K562 (cell line): ENCODE measurements around the gene ETS1. TPM values are rescaled to one million over a fixed set of nuclear protein-coding genes. Genes with fewer than 3 reads are reported as not detected.

Source experiments
- ATAC-seq: fragments of 200-7000 bp; cut with Tn5 transposase; 3 replicates; pipeline ENCODE4 v1.9.1; 2020; ENCODE audit warnings: moderate library complexity
- BruUV-seq: library from RNA; stranded (reverse); fragments of 400-500 nt; replicated peaks from 2 replicates; lab custom pipeline; 2021; lab: Mats Ljungman, UMichigan
- CTCF ChIA-PET: fragments of 300-600 bp; formaldehyde crosslinking; extraction: SDS; loops from one replicate; lab custom pipeline; 2021; ENCODE audit warnings: low intra/inter-chr PET ratio; lab: Yijun Ruan, JAX
- POLR2A ChIA-PET: fragments of 300-600, 350-650 bp; sonication (Branson Sonifier 250); formaldehyde crosslinking; extraction: SDS; loops from one replicate; lab custom pipeline; 2021; ENCODE audit warnings: antibody characterized with exemption, inconsistent platforms; lab: Yijun Ruan, JAX
- DNase-seq, 4 experiments: peaks; one replicate each; pipeline versions ENCODE4 v3.0.0 to v3.0.0-alpha.2; 2011 to 2018; ENCODE audit warnings: low spot score in 3 of 4, mixed read lengths in 3 of 4; ENCODE audit errors: extremely low read depth in 1 of 4
- FAIRE-seq: peaks from 2 replicates; lab custom pipeline; 2011; peaks lifted over from hg19 to GRCh38; lab: Jason Lieb, UNC
- H2AFZ ChIP-seq: 2 replicates; pipeline ENCODE4 v1.6.0; 2011; ENCODE audit warnings: low read depth, low read length, control low read depth, inconsistent platforms
- H3K27ac ChIP-seq: fragments of 200-600 bp; 3 replicates; pipeline ENCODE4 v1.8.0; 2011; ENCODE audit warnings: low read depth, mild to moderate bottlenecking, control low read depth, inconsistent platforms, low read length, moderate library complexity, mixed read lengths; ENCODE audit errors: extremely low read depth
- H3K27me3 ChIP-seq, 2 experiments: fragments of 300-600 bp in 1 of 2; 2 replicates in 1 of 2; 3 replicates in 1 of 2; pipeline versions ENCODE4 v1.6.0 to v1.8.0; 2011; ENCODE audit warnings: inconsistent platforms in 2 of 2, low read length in 2 of 2, mild to moderate bottlenecking in 1 of 2, mixed read lengths in 1 of 2, moderate library complexity in 1 of 2; ENCODE audit not compliant: control insufficient read depth in 2 of 2, insufficient read depth in 2 of 2
- H3K36me3 ChIP-seq: fragments of 300-600 bp; 3 replicates; pipeline ENCODE4 v1.8.0; 2011; ENCODE audit warnings: mild to moderate bottlenecking, low read length, inconsistent platforms; ENCODE audit not compliant: control insufficient read depth, insufficient read depth
- H3K4me1 ChIP-seq, 2 experiments: fragments of 200-600 bp in 1 of 2; replicated peaks in 1 of 2; 2 replicates in 1 of 2; 3 replicates in 1 of 2; pipeline versions ENCODE4 v1.5.1 to v1.8.0; 2011; ENCODE audit warnings: inconsistent platforms in 2 of 2, low read length in 2 of 2, mild to moderate bottlenecking in 1 of 2, mixed read lengths in 1 of 2, moderate library complexity in 1 of 2; ENCODE audit not compliant: control insufficient read depth in 2 of 2, insufficient read depth in 2 of 2
- H3K4me2 ChIP-seq: 2 replicates; pipeline ENCODE4 v1.6.1; 2011; ENCODE audit warnings: low read length, control low read depth, inconsistent platforms, mixed read lengths; ENCODE audit not compliant: insufficient read depth
- H3K4me3 ChIP-seq: fragments of 200-600 bp; sonication (generic), shearing (Covaris generic); 2 replicates; pipeline ENCODE4 v1.5.1; 2016; ENCODE audit warnings: control low read depth, inconsistent platforms
- H3K79me2 ChIP-seq: fragments of 200-600 bp; 3 replicates; pipeline ENCODE4 v1.8.0; 2011; ENCODE audit warnings: low read length, inconsistent platforms; ENCODE audit not compliant: control insufficient read depth, insufficient read depth
- H3K9ac ChIP-seq, 2 experiments: 2 replicates each; pipeline versions ENCODE4 v1.6.0 to v1.6.1; 2011; ENCODE audit warnings: low read depth in 2 of 2, low read length in 2 of 2, control low read depth in 1 of 2, inconsistent platforms in 1 of 2, mild to moderate bottlenecking in 1 of 2, mixed read lengths in 1 of 2; ENCODE audit not compliant: insufficient read depth in 1 of 2
- H3K9me1 ChIP-seq: one replicate; pipeline ENCODE4 v1.6.0; 2011; ENCODE audit warnings: inconsistent platforms, mild to moderate bottlenecking, low read length, moderate library complexity; ENCODE audit not compliant: control insufficient read depth, insufficient read depth
- H3K9me3 ChIP-seq: replicated peaks from 2 replicates; pipeline ENCODE4 v1.5.1; 2011; ENCODE audit warnings: low read depth, low read length, inconsistent platforms; ENCODE audit not compliant: control insufficient read depth, insufficient read depth
- H4K20me1 ChIP-seq: replicated peaks from 2 replicates; pipeline ENCODE4 v1.6.1; 2011; ENCODE audit warnings: low read length, inconsistent platforms, mixed read lengths; ENCODE audit not compliant: control insufficient read depth, insufficient read depth
- ATF2 ChIP-seq: sonication (generic); formaldehyde crosslinking; IDR thresholded peaks from 2 replicates; pipeline ENCODE4 v1.8.1; 2022; ENCODE audit warnings: missing genetic modification reagents
- ATF3 ChIP-seq, 2 experiments: fragments of 450-650 bp in 1 of 2; sonication (generic) in 1 of 2; formaldehyde crosslinking in 1 of 2; IDR thresholded peaks in 1 of 2; conservative IDR thresholded peaks in 1 of 2; 2 replicates each; pipeline versions ENCODE4 v1.6.1 to v1.8.1; 2016 to 2023; ENCODE audit warnings: mild to moderate bottlenecking in 2 of 2, moderate library complexity in 2 of 2, inconsistent platforms in 1 of 2, missing genetic modification reagents in 1 of 2
- BCLAF1 ChIP-seq, 2 experiments: fragments of 450-650 bp in 1 of 2; IDR thresholded peaks; 2 replicates each; pipeline ENCODE4 v1.6.1; 2011 to 2017; ENCODE audit warnings: low read depth in 2 of 2, antibody characterized with exemption in 1 of 2, borderline replicate concordance in 1 of 2, low read length in 1 of 2, mild to moderate bottlenecking in 1 of 2, mixed read lengths in 1 of 2; ENCODE audit not compliant: control insufficient read depth in 1 of 2
- CHD2 ChIP-seq: IDR thresholded peaks from 2 replicates; pipeline ENCODE4 v1.6.1; 2011; ENCODE audit warnings: low read depth, low read length
- POLR2AphosphoS2 ChIP-seq: IDR thresholded peaks from 2 replicates; pipeline ENCODE4 v1.6.1; 2012; ENCODE audit warnings: low read length, improper control_type of control experiment
- PYGO2 ChIP-seq: fragments of 450-650 bp; IDR thresholded peaks from 2 replicates; pipeline ENCODE4 v1.6.1; 2016; ENCODE audit warnings: mild to moderate bottlenecking, missing genetic modification characterization, moderate library complexity, missing compliant biosample characterization
- TEAD2 ChIP-seq: fragments of 450-650 bp; IDR thresholded peaks from 2 replicates; pipeline ENCODE4 v1.6.1; 2016; ENCODE audit warnings: missing genetic modification characterization, control low read depth, missing compliant biosample characterization
- UBTF ChIP-seq, 2 experiments: IDR thresholded peaks; 2 replicates each; pipeline ENCODE4 v1.6.1; 2012; ENCODE audit warnings: improper control_type of control experiment in 2 of 2, low read depth in 2 of 2, low read length in 2 of 2, borderline replicate concordance in 1 of 2
- ZKSCAN8 ChIP-seq: fragments of 200-800 bp; sonication (Bioruptor generic); IDR thresholded peaks from 2 replicates; pipeline ENCODE4 v1.6.1; 2016; ENCODE audit warnings: missing genetic modification characterization, missing compliant biosample characterization
- ZNF133 ChIP-seq: fragments of 250-450 bp; sonication (Bioruptor Pico); IDR thresholded peaks from 2 replicates; pipeline ENCODE4 v1.4.0; 2020; ENCODE audit warnings: mild to moderate bottlenecking
- ZNF41 ChIP-seq: fragments of 250-450 bp; sonication (Bioruptor Pico); conservative IDR thresholded peaks from 2 replicates; pipeline ENCODE4 v1.4.0; 2020; ENCODE audit warnings: mild to moderate bottlenecking
- WGBS: fragments of 100-300 bp; shearing (Covaris generic); methylation state at CpG from one replicate; pipeline ENCODE4 v1.1.6; 2016; ENCODE audit warnings: low coverage, mixed read lengths; ENCODE audit not compliant: insufficient coverage; ENCODE audit errors: missing lambda C conversion rate; 5-methylcytosine and 5-hydroxymethylcytosine counted together
- in situ Hi-C: fragments of 300-500 bp; cut with MboI; formaldehyde crosslinking; loops from 4 replicates; pipeline ENCODE4 v1.15.0; 2018; ENCODE audit warnings: inconsistent platforms, mixed read lengths
- intact Hi-C: fragments of 100-400 bp; cut with micrococcal nuclease; formaldehyde crosslinking; loops from 2 replicates; pipeline ENCODE4 v1.14.2; 2022
- polyA plus RNA-seq, 8 experiments: library from polyadenylated mRNA; depleted of rRNA in 4 of 8; stranded (reverse) in 5 of 8; unstranded in 3 of 8; fragments of >200 nt; fragmentation: Nextera tagmentation in 2 of 8; fragmentation: Illumina TruSeq in 1 of 8; extraction: Ambion mirVana in 2 of 8; extraction: Trizol in 1 of 8; gene quantifications; 2 replicates each; pipeline versions ENCODE4 v1.2.1 to v1.2.3, GENCODE V29; 2011 to 2014; ENCODE audit warnings: inconsistent platforms in 1 of 8, missing spikeins in 1 of 8
- total RNA-seq, 7 experiments: library from RNA; depleted of rRNA in 6 of 7; stranded (reverse); fragments of >200 nt in 6 of 7; fragmentation: Illumina TruSeq in 2 of 7; extraction: Trizol in 2 of 7; gene quantifications; 2 replicates each; pipeline versions ENCODE4 v1.2.1 to v1.2.3, GENCODE V29; 2011 to 2021; ENCODE audit warnings: low replicate concordance in 1 of 7

Gene ETS1
- total and polyA plus RNA-seq, 9 of the 15 experiments (the other 6 are each of a cell fraction or from before 2014, with no cell fraction given), result 0.04 to 1.4 (median 0.23) TPM

GRCh38 chr11:128431931-128432330, 155.4 kb downstream of the ETS1 start:
- intact Hi-C loops (no loop called here), in situ Hi-C loops (no loop called here)
- TF ChIP-seq TEAD2 (tag) (no peak), ATF3 (IDR thresholded peaks at IDR 0.05) (no peak), ATF3 (CRISPR knock-in tag; conservative IDR thresholded peaks at IDR 0.05) (no peak), UBTF (IDR thresholded peaks at IDR 0.05; ENCODE audit: borderline replicate concordance in 1 of 2, low read depth in 2 of 2, low read length in 2 of 2) (no peak), POLR2AphosphoS2 (no peak), ZNF41 (CRISPR knock-in tag) (no peak), BCLAF1 (IDR thresholded peaks at IDR 0.05; ENCODE audit: borderline replicate concordance in 1 of 2, control insufficient read depth in 1 of 2, low read depth in 2 of 2, low read length in 1 of 2) (no peak), ATF2 (CRISPR knock-in tag) (no peak), ZNF133 (CRISPR knock-in tag) (no peak), ZKSCAN8 (no peak), PYGO2 (tag) (no peak), CHD2 (no peak)

More at GRCh38 chr11:128431931-128432330, 155.4 kb downstream of the ETS1 start:
- H3K9me1 ChIP-seq, result no peaks in the 10 kb centered on the region
- no peaks in the 10 kb centered on the region for H4K20me1 ChIP-seq
- no peak overlapping the region for H3K4me2 ChIP-seq
- no peak overlapping the region for H2AFZ ChIP-seq
- ATAC-seq (no peak), FAIRE-seq (no peak), DNase-seq (no peak)
- ChIA-PET CTCF (no interaction called here), POLR2A (no interaction called here)
- H3K79me2 ChIP-seq, result no peaks in the 10 kb centered on the region
- BruUV-seq, result no TSS peak
- H3K9me3 ChIP-seq, result no peaks in the 10 kb centered on the region
- H3K36me3 ChIP-seq, result no peaks in the 10 kb centered on the region
- H3K4me1 ChIP-seq, result no peaks in the 10 kb centered on the region
- WGBS, result 2% methylated on average over 4 of the region's 4 CpGs
- no peak overlapping the region for H3K9ac ChIP-seq
- H3K4me3 ChIP-seq, result no peak overlapping the region
- no peaks in the 10 kb centered on the region for H3K27me3 ChIP-seq
- no peak overlapping the region for H3K27ac ChIP-seq
